Tibial nerve (tissue), 4 donors: ENCODE data around the gene BPIFB3. TPM values are rescaled to one million over a fixed set of nuclear protein-coding genes. Genes with fewer than 3 reads are reported as not detected.

Experiments
- DNase-seq, 2 donors: peaks; one replicate each; pipeline ENCODE4 v3.0.0-alpha.2; 2019; ENCODE audit warnings: low spot score in 2 of 2
- H3K27ac ChIP-seq, 4 donors: fragments of 200-600 bp; sonication (generic) in 3 of 4; one replicate each; pipeline ENCODE4 v1.5.1; 2017 to 2019; ENCODE audit warnings: mild to moderate bottlenecking in 1 of 4
- H3K27me3 ChIP-seq, 2 donors: fragments of 200-600 bp; sonication (generic) in 1 of 2; one replicate each; pipeline versions ENCODE4 v1.5.1 to v1.6.0; 2017 to 2019
- H3K36me3 ChIP-seq, 3 donors: fragments of 200-600 bp; sonication (generic); one replicate each; pipeline ENCODE4 v1.5.1; 2018 to 2019
- H3K4me1 ChIP-seq, 4 donors: fragments of 200-600 bp; sonication (generic) in 3 of 4; one replicate each; pipeline ENCODE4 v1.5.1; 2017 to 2019
- H3K4me3 ChIP-seq, 4 donors: fragments of 200-600 bp; sonication (generic) in 3 of 4; one replicate each; pipeline ENCODE4 v1.5.1; 2017 to 2019; ENCODE audit warnings: mild to moderate bottlenecking in 1 of 4, moderate library complexity in 1 of 4
- H3K9me3 ChIP-seq, 4 donors: fragments of 200-600 bp; sonication (generic) in 3 of 4; one replicate each; pipeline ENCODE4 v1.5.1; 2017 to 2019
- EP300 ChIP-seq, 2 donors: sonication (generic); formaldehyde crosslinking; IDR thresholded peaks; one replicate each; pipeline ENCODE4 v1.6.1; 2017; ENCODE audit warnings: antibody characterized with exemption in 2 of 2, mild to moderate bottlenecking in 1 of 2
- POLR2A ChIP-seq, 2 donors: fragments of 450-650 bp; IDR thresholded peaks; one replicate each; pipeline ENCODE4 v1.6.1; 2017; ENCODE audit warnings: antibody characterized with exemption in 2 of 2, mild to moderate bottlenecking in 2 of 2, moderate library complexity in 2 of 2
- WGBS, 2 donors: methylation state at CpG; one replicate each; pipeline ENCODE4 v1.1.5; 2018; 5-methylcytosine and 5-hydroxymethylcytosine counted together
- total RNA-seq, 4 donors: library from RNA; depleted of rRNA; stranded (reverse); fragments of >200 nt; gene quantifications; one replicate each; pipeline ENCODE4 v1.1.0, GENCODE V29; 2016
- TF ChIP-seq, protein P1 (sequence below), 5 experiments: fragments of 200-600 bp in 3 of 5; fragments of 450-650 bp in 2 of 5; sonication (generic) in 3 of 5; IDR thresholded peaks; one replicate each; pipeline ENCODE4 v1.5.1; 2016 to 2019; ENCODE audit warnings: antibody characterized with exemption in 5 of 5, mild to moderate bottlenecking in 3 of 5, moderate library complexity in 2 of 5

BPIFB3 gene
- total RNA-seq, 4 donors from 2014 or later, result not detected

GRCh38 chr20:33054381-33054780, 678 bp downstream of the BPIFB3 start:
- DNase-seq, result no peak
- Histone ChIP-seq H3K9me3 (no peaks in the 10 kb centered on the region), H3K36me3 (no peaks in the 10 kb centered on the region), H3K4me1 (no peaks in the 10 kb centered on the region), H3K4me3 (no peak overlapping the region), H3K27ac (no peak overlapping the region), H3K27me3 (no peaks in the 10 kb centered on the region)
- TF ChIP-seq, protein P1, sequence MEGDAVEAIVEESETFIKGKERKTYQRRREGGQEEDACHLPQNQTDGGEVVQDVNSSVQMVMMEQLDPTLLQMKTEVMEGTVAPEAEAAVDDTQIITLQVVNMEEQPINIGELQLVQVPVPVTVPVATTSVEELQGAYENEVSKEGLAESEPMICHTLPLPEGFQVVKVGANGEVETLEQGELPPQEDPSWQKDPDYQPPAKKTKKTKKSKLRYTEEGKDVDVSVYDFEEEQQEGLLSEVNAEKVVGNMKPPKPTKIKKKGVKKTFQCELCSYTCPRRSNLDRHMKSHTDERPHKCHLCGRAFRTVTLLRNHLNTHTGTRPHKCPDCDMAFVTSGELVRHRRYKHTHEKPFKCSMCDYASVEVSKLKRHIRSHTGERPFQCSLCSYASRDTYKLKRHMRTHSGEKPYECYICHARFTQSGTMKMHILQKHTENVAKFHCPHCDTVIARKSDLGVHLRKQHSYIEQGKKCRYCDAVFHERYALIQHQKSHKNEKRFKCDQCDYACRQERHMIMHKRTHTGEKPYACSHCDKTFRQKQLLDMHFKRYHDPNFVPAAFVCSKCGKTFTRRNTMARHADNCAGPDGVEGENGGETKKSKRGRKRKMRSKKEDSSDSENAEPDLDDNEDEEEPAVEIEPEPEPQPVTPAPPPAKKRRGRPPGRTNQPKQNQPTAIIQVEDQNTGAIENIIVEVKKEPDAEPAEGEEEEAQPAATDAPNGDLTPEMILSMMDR (IDR thresholded peaks at IDR 0.05), result no peak
- no peak for TF ChIP-seq POLR2A (IDR thresholded peaks at IDR 0.05)
- TF ChIP-seq EP300 (IDR thresholded peaks at IDR 0.05), result no peak
- 93 to 94% methylated on average over 7 of the region's 7 CpGs for WGBS, 2 donors

- TF ChIP-seq POLR2A (IDR thresholded peaks at IDR 0.05) (no peak), EP300 (IDR thresholded peaks at IDR 0.05) (no peak)
- TF ChIP-seq, protein P1 (IDR thresholded peaks at IDR 0.05), result no peak
- Histone ChIP-seq H3K27ac (no peak overlapping the region), H3K4me1 (no peaks in the 10 kb centered on the region), H3K36me3 (no peaks in the 10 kb centered on the region), H3K9me3 (no peaks in the 10 kb centered on the region), H3K4me3 (no peak overlapping the region), H3K27me3 (no peaks in the 10 kb centered on the region)
- 85 to 88% methylated on average over 2 of the region's 2 CpGs for WGBS, 2 donors
- DNase-seq, result no peak
Measured at GRCh38 chr20:33054791-33055190, 1.1 kb downstream of the BPIFB3 start.

- H3K9me3 ChIP-seq, result no peaks in the 10 kb centered on the region
- TF ChIP-seq POLR2A (IDR thresholded peaks at IDR 0.05) (no peak), EP300 (IDR thresholded peaks at IDR 0.05) (no peak)
- TF ChIP-seq, protein P1 (IDR thresholded peaks at IDR 0.05), result no peak
- 92% methylated on average over 6 to 7 of the region's 7 CpGs for WGBS, 2 donors
Measured at GRCh38 chr20:33059136-33059535, 5.4 kb downstream of the BPIFB3 start.

GRCh38 chr20:33059741-33060390, 6.2 kb downstream of the BPIFB3 start:
- peaks cover 0 to 10% (median 2%) of the 10 kb centered on the region in 4 donors for H3K4me1 ChIP-seq
- 90 to 91% methylated on average over 15 to 21 of the region's 22 CpGs for WGBS, 2 donors

More at GRCh38 chr20:33059136-33059535, 5.4 kb downstream of the BPIFB3 start:
- H3K4me3 ChIP-seq, result no peak overlapping the region
- no peaks in the 10 kb centered on the region for H3K27me3 ChIP-seq
- no peaks in the 10 kb centered on the region for H3K36me3 ChIP-seq
- no peak overlapping the region for H3K27ac ChIP-seq
- DNase-seq, result no peak
- peaks cover 0 to 10% (median 2%) of the 10 kb centered on the region in 4 donors for H3K4me1 ChIP-seq

GRCh38 chr20:33061658-33062028, 7.9 kb downstream of the BPIFB3 start:
- DNase-seq, result no peak

More at GRCh38 chr20:33059741-33060390, 6.2 kb downstream of the BPIFB3 start:
- no peaks in the 10 kb centered on the region for H3K36me3 ChIP-seq
- H3K27me3 ChIP-seq, result no peaks in the 10 kb centered on the region
- DNase-seq, result no peak
- no peak for TF ChIP-seq POLR2A (IDR thresholded peaks at IDR 0.05)
- TF ChIP-seq, protein P1 (IDR thresholded peaks at IDR 0.05), result no peak
- no peak for TF ChIP-seq EP300 (IDR thresholded peaks at IDR 0.05)
- H3K27ac ChIP-seq, result no peak overlapping the region
- H3K4me3 ChIP-seq, result no peak overlapping the region
- H3K9me3 ChIP-seq, result no peaks in the 10 kb centered on the region

More at GRCh38 chr20:33061658-33062028, 7.9 kb downstream of the BPIFB3 start:
- Histone ChIP-seq H3K36me3 (no peaks in the 10 kb centered on the region), H3K4me1 (peaks cover 0 to 10% (median 2%) of the 10 kb centered on the region in 4 donors), H3K27me3 (no peaks in the 10 kb centered on the region), H3K9me3 (no peaks in the 10 kb centered on the region), H3K27ac (no peak overlapping the region), H3K4me3 (no peak overlapping the region)
- WGBS, 2 donors, result 69 to 81% methylated on average over 14 of the region's 14 CpGs
- TF ChIP-seq EP300 (IDR thresholded peaks at IDR 0.05) (no peak), POLR2A (IDR thresholded peaks at IDR 0.05) (no peak)
- TF ChIP-seq, protein P1 (IDR thresholded peaks at IDR 0.05), result no peak
